Smooth muscle cell (in vitro differentiated cells): ENCODE measurements around the gene PKD1L1. TPM values are rescaled to one million over a fixed set of nuclear protein-coding genes. Genes with fewer than 3 reads are reported as not detected.

Source experiments
- DNase-seq: peaks from one replicate; lab custom pipeline; 2025; ENCODE audit not compliant: unreplicated experiment; lab: John Stamatoyannopoulos, UW
- H2AFZ ChIP-seq: fragments of 200-600 bp; sonication (generic); 2 replicates; pipeline ENCODE4 v1.6.0; 2016; ENCODE audit warnings: antibody characterized with exemption, low read depth, mild to moderate bottlenecking
- H3F3A ChIP-seq: fragments of 200-600 bp; sonication (generic); 2 replicates; pipeline ENCODE4 v1.6.0; 2017; ENCODE audit warnings: antibody characterized with exemption, low read depth
- H3K27ac ChIP-seq: fragments of 200-600 bp; sonication (generic); 2 replicates; pipeline ENCODE4 v1.5.1; 2016; ENCODE audit warnings: low read depth, mild to moderate bottlenecking
- H3K27me3 ChIP-seq: fragments of 200-600 bp; sonication (generic); 2 replicates; pipeline ENCODE4 v1.6.1; 2016; ENCODE audit warnings: low read depth, mild to moderate bottlenecking
- H3K36me3 ChIP-seq: fragments of 200-600 bp; sonication (generic); 2 replicates; pipeline ENCODE4 v1.5.1; 2016; ENCODE audit warnings: low read depth
- H3K4me1 ChIP-seq: fragments of 200-600 bp; sonication (generic); 2 replicates; pipeline ENCODE4 v1.5.1; 2016; ENCODE audit warnings: low read depth
- H3K4me2 ChIP-seq: fragments of 200-600 bp; sonication (generic); 2 replicates; pipeline ENCODE4 v1.6.0; 2016; ENCODE audit warnings: mild to moderate bottlenecking
- H3K4me3 ChIP-seq: fragments of 200-600 bp; sonication (generic); 2 replicates; pipeline ENCODE4 v1.5.1; 2016; ENCODE audit warnings: mild to moderate bottlenecking
- H3K79me2 ChIP-seq: fragments of 200-600 bp; sonication (generic); 2 replicates; pipeline ENCODE4 v1.6.0; 2016; ENCODE audit warnings: low read depth, mild to moderate bottlenecking
- H3K9ac ChIP-seq: fragments of 200-600 bp; sonication (generic); 2 replicates; pipeline ENCODE4 v1.6.0; 2016; ENCODE audit warnings: low read depth
- H3K9me3 ChIP-seq: fragments of 200-600 bp; sonication (generic); replicated peaks from 2 replicates; pipeline ENCODE4 v1.5.1; 2016; ENCODE audit warnings: low read depth
- H4K20me1 ChIP-seq: fragments of 200-600 bp; sonication (generic); 2 replicates; pipeline ENCODE4 v1.6.0; 2016; ENCODE audit warnings: low read depth
- WGBS: methylation state at CpG from one replicate; pipeline ENCODE4 v1.1.7; 2016; ENCODE audit warnings: low lambda C conversion rate; 5-methylcytosine and 5-hydroxymethylcytosine counted together
- polyA plus RNA-seq: library from polyadenylated mRNA; unstranded; fragments of >200 nt; fragmentation: Nextera tagmentation; extraction: Ambion mirVana; gene quantifications from 2 replicates; pipeline ENCODE4 v1.2.1, GENCODE V29; 2016
- total RNA-seq: library from RNA; depleted of rRNA; stranded (reverse); fragments of >200 nt; gene quantifications from 2 replicates; pipeline ENCODE4 v1.2.3, GENCODE V29; 2014
- TF ChIP-seq, protein P1 (sequence below): fragments of 200-600 bp; sonication (generic); IDR thresholded peaks from 2 replicates; pipeline ENCODE4 v1.5.1; 2017; ENCODE audit warnings: borderline replicate concordance, mild to moderate bottlenecking, antibody characterized with exemption; ENCODE audit not compliant: insufficient read depth, poor library complexity, severe bottlenecking

The PKD1L1 gene
- total and polyA plus RNA-seq, 2 experiments from 2014 or later, result 0.04 to 0.06 TPM

DNA sequence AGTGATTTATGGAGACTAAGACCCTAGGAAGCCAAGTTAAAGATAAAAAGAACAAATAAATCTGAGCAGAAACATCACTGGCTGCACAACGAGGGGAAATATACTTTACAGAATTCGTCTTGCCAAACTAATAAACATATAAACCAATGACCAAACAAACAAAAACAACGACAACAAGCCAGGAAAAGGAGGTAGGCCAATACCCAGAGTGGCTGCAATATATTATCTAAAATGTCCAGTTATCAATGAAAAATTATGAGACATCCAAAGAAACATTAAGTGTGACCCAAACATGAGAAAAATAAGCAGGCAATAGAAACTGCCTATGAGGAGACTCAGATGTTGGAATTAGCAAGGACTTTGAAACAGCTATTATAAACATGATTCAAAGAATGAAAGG, 81.0 kb downstream of the PKD1L1 start:
- Histone ChIP-seq H3K27me3 (no peaks in the 10 kb centered on the region), H3K4me1 (no peaks in the 10 kb centered on the region), H3K4me2 (no peak overlapping the region), H4K20me1 (no peaks in the 10 kb centered on the region), H3K9ac (no peak overlapping the region), H2AFZ (no peak overlapping the region), H3K27ac (no peak overlapping the region), H3F3A (no peaks in the 10 kb centered on the region), H3K36me3 (no peaks in the 10 kb centered on the region), H3K4me3 (no peak overlapping the region), H3K9me3 (no peaks in the 10 kb centered on the region), H3K79me2 (no peaks in the 10 kb centered on the region)
- no peak for DNase-seq
- WGBS, result 83% methylated on average over 3 of the region's 3 CpGs
- TF ChIP-seq, protein P1, sequence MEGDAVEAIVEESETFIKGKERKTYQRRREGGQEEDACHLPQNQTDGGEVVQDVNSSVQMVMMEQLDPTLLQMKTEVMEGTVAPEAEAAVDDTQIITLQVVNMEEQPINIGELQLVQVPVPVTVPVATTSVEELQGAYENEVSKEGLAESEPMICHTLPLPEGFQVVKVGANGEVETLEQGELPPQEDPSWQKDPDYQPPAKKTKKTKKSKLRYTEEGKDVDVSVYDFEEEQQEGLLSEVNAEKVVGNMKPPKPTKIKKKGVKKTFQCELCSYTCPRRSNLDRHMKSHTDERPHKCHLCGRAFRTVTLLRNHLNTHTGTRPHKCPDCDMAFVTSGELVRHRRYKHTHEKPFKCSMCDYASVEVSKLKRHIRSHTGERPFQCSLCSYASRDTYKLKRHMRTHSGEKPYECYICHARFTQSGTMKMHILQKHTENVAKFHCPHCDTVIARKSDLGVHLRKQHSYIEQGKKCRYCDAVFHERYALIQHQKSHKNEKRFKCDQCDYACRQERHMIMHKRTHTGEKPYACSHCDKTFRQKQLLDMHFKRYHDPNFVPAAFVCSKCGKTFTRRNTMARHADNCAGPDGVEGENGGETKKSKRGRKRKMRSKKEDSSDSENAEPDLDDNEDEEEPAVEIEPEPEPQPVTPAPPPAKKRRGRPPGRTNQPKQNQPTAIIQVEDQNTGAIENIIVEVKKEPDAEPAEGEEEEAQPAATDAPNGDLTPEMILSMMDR, result no peak

DNA sequence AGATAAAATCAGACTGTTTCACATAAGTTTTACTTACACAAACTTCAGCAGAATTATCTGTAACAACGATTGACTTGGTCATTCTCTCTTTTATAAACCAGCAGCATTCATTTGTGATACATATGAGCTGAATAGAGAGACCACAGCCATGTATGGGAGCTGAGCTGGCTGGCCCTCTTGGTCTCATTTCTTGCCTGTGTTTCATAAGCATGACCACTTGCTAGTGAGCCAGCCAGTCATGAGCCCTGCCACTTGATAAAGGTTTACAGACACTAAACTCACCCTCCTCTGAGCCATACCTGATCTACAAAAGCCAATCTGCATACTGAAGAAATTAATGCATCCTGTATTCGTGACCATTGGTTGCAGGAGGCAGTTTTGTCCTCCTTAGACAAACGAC, 82.1 kb downstream of the PKD1L1 start:
- WGBS, result 79% methylated on average over 3 of the region's 3 CpGs
- no peak for DNase-seq

DNA sequence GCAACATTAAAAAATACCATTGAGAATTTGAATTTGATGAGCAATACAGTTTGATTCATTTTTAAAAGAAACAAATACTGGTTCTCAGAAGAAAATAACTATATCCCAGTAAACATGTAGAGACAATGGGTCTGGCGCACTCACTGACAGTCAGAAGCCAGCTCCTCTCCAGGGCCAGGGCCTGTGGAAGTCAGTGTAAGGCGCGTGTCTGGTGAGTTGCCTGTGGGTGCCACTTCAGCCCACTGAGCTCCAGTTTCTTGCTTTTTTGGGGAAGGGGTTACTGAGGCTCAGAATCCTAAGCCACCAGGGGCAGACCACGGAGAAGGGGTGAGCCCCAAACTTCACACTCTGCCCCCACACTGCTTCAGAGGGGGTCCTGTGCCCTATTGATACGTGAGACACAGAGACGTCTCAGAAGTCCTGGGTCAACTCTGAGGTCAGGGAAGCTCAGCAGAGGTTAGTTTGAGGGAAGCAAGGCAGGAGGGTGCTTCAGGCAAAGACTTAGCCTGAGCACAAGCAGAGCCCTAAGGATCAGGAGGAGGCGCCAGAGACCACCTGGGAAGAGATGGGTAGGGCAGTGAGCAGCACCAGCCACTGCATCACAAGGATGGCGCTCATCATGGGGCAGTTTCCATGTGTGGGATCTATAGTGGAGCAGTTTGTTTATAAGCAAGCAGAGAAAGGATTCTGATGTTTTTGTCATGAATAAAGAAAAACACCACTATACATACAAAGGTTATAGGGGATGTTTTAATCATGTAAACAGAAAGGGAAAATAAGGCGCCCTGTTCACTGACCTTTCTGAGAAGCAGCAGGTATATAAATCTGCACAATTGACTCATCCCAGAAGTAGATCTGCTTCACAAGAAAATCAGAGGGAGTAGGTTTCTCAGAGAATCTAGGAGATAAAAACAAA, 95.7 kb downstream of the PKD1L1 start:
- DNase-seq, result no peak
- Histone ChIP-seq H3K36me3 (no peaks in the 10 kb centered on the region), H4K20me1 (no peaks in the 10 kb centered on the region), H3K79me2 (no peaks in the 10 kb centered on the region), H3K4me1 (no peaks in the 10 kb centered on the region), H3K4me3 (no peak overlapping the region), H3K4me2 (no peak overlapping the region), H3K9me3 (no peaks in the 10 kb centered on the region), H3F3A (no peaks in the 10 kb centered on the region), H2AFZ (no peak overlapping the region), H3K9ac (no peak overlapping the region), H3K27ac (no peak overlapping the region), H3K27me3 (no peaks in the 10 kb centered on the region)
- TF ChIP-seq, protein P1, result no peak
- WGBS, result 83% methylated on average over 9 of the region's 9 CpGs

More for the DNA sequence above, 82.1 kb downstream of the PKD1L1 start:
- Histone ChIP-seq H3K27ac (no peak overlapping the region), H3F3A (no peaks in the 10 kb centered on the region), H3K79me2 (no peaks in the 10 kb centered on the region), H3K9ac (no peak overlapping the region), H2AFZ (no peak overlapping the region), H3K4me3 (no peak overlapping the region), H3K36me3 (no peaks in the 10 kb centered on the region), H3K4me1 (no peaks in the 10 kb centered on the region), H3K27me3 (no peaks in the 10 kb centered on the region), H3K9me3 (no peaks in the 10 kb centered on the region), H4K20me1 (no peaks in the 10 kb centered on the region), H3K4me2 (no peak overlapping the region)
- TF ChIP-seq, protein P1, result no peak
